Mammary epithelial cell (primary cell): Measurements from ENCODE around the gene TRA2B.

Experiments used
- EZH2 ChIP-seq: IDR thresholded peaks from 2 replicates; pipeline ENCODE4 v1.6.1; 2012; ENCODE audit warnings: low read length, inconsistent platforms, borderline replicate concordance
- TF ChIP-seq, protein P1 (sequence below), 2 donors: IDR thresholded peaks in 1 of 2; conservative IDR thresholded peaks in 1 of 2; 2 replicates each; pipeline ENCODE4 v1.5.1; 2011 to 2012; ENCODE audit warnings: inconsistent platforms in 2 of 2, low read length in 2 of 2, mild to moderate bottlenecking in 2 of 2, control low read depth in 1 of 2, low read depth in 1 of 2; ENCODE audit not compliant: insufficient read depth in 1 of 2; ENCODE audit errors: extremely low read depth in 1 of 2

DNA sequence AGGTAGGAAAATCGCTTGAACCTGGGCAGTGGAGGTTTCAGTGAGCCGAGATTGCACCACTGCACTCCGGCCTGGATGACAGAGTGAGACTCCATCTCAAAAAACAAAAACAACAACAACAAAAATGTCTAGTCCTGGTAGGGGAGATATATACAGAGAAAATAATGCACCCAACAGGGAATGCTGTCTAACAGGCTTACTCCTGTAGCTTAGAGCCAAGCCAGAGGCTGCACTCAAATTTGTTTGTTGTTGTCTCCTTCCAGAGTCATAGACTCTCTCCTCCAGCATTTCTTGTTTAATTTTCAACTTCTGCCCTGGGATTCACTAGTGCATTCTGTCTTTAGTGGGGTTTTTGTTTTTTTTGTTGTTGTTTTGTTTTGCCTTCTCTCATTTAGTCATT, 4.6 kb upstream of the TRA2B start:
- TF ChIP-seq, protein P1, sequence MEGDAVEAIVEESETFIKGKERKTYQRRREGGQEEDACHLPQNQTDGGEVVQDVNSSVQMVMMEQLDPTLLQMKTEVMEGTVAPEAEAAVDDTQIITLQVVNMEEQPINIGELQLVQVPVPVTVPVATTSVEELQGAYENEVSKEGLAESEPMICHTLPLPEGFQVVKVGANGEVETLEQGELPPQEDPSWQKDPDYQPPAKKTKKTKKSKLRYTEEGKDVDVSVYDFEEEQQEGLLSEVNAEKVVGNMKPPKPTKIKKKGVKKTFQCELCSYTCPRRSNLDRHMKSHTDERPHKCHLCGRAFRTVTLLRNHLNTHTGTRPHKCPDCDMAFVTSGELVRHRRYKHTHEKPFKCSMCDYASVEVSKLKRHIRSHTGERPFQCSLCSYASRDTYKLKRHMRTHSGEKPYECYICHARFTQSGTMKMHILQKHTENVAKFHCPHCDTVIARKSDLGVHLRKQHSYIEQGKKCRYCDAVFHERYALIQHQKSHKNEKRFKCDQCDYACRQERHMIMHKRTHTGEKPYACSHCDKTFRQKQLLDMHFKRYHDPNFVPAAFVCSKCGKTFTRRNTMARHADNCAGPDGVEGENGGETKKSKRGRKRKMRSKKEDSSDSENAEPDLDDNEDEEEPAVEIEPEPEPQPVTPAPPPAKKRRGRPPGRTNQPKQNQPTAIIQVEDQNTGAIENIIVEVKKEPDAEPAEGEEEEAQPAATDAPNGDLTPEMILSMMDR (conservative IDR thresholded peaks at IDR 0.05 in 1 of 2, IDR thresholded peaks at IDR 0.05 in 1 of 2; ENCODE audit: extremely low read depth in 1 of 2, insufficient read depth in 1 of 2, low read depth in 1 of 2, low read length in 2 of 2), result no peak
- TF ChIP-seq EZH2, result no peak
